ENCODE data around the gene SYTL3. TPM values are rescaled to one million over a fixed set of nuclear protein-coding genes. Genes with fewer than 3 reads are reported as not detected.

The SYTL3 gene
- polyA plus RNA-seq, 1 experiment, result 1.7 TPM

GRCh38 chr6:158625881-158626305 lies 24.0 kb upstream of the SYTL3 start:
- no peak for DNase-seq (ENCODE audit: low read depth)
- POLR2A ChIA-PET, result no interaction called here
- Histone ChIP-seq H3K4me3 (ENCODE audit: low read depth, low read length) (no peak overlapping the region), H3K36me3 (ENCODE audit: control insufficient read depth, insufficient read depth, low read length) (peaks cover 34% of the 10 kb centered on the region), H3K27me3 (ENCODE audit: control insufficient read depth, insufficient read depth, low read length) (no peaks in the 10 kb centered on the region)
- CTCF ChIA-PET, result interaction anchor here (1.0 kb wide), 1 partner anchor 423 kb away, joined by 3 read pairs; no protein-coding TSS in a partner anchor
- no peak for TF ChIP-seq CTCF (IDR thresholded peaks at IDR 0.05; ENCODE audit: insufficient read depth, low read depth, low read length)

- POLR2A ChIA-PET, result no interaction called here
- no peak for DNase-seq (ENCODE audit: low read depth)
- TF ChIP-seq CTCF (IDR thresholded peaks at IDR 0.05; ENCODE audit: insufficient read depth, low read depth, low read length), result no peak
- H3K27me3 ChIP-seq (ENCODE audit: control insufficient read depth, insufficient read depth, low read length), result no peaks in the 10 kb centered on the region
- H3K36me3 ChIP-seq (ENCODE audit: control insufficient read depth, insufficient read depth, low read length), result peaks cover 32% of the 10 kb centered on the region
- CTCF ChIA-PET, result interaction anchor here (1.0 kb wide), 1 partner anchor 424 kb away, joined by 3 read pairs; no protein-coding TSS in a partner anchor
- no peak overlapping the region for H3K4me3 ChIP-seq (ENCODE audit: low read depth, low read length)
Observed at GRCh38 chr6:158626360-158627167, 23.3 kb upstream of the SYTL3 start.

- CTCF ChIA-PET, result interaction anchor here (1.3 to 1.4 kb wide), 2 partner anchors 22 to 64 kb away, joined by 3 to 5 read pairs; no protein-coding TSS in a partner anchor
Observed at GRCh38 chr6:158627168-158627939, 22.5 kb upstream of the SYTL3 start.

GRCh38 chr6:158627940-158628211 lies 22.0 kb upstream of the SYTL3 start:
- TF ChIP-seq CTCF (IDR thresholded peaks at IDR 0.05; ENCODE audit: insufficient read depth, low read depth, low read length), result no peak
- H3K4me3 ChIP-seq (ENCODE audit: low read depth, low read length), result no peak overlapping the region
- no peak for DNase-seq (ENCODE audit: low read depth)
- peaks cover 28% of the 10 kb centered on the region for H3K36me3 ChIP-seq (ENCODE audit: control insufficient read depth, insufficient read depth, low read length)
- CTCF ChIA-PET, result interaction anchor here (1.3 to 1.4 kb wide), 2 partner anchors 23 to 63 kb away, joined by 3 to 5 read pairs; no protein-coding TSS in a partner anchor
- POLR2A ChIA-PET, result no interaction called here
- H3K27me3 ChIP-seq (ENCODE audit: control insufficient read depth, insufficient read depth, low read length), result no peaks in the 10 kb centered on the region

More at GRCh38 chr6:158627168-158627939, 22.5 kb upstream of the SYTL3 start:
- Histone ChIP-seq H3K27me3 (ENCODE audit: control insufficient read depth, insufficient read depth, low read length) (no peaks in the 10 kb centered on the region), H3K36me3 (ENCODE audit: control insufficient read depth, insufficient read depth, low read length) (peaks cover 28% of the 10 kb centered on the region), H3K4me3 (ENCODE audit: low read depth, low read length) (no peak overlapping the region)
- POLR2A ChIA-PET, result no interaction called here
- DNase-seq (ENCODE audit: low read depth), result no peak
- no peak for TF ChIP-seq CTCF (IDR thresholded peaks at IDR 0.05; ENCODE audit: insufficient read depth, low read depth, low read length)

GRCh38 chr6:158628542-158628941 lies 21.3 kb upstream of the SYTL3 start:
- Histone ChIP-seq H3K4me3 (ENCODE audit: low read depth, low read length) (no peak overlapping the region), H3K36me3 (ENCODE audit: control insufficient read depth, insufficient read depth, low read length) (peaks cover 31% of the 10 kb centered on the region), H3K27me3 (ENCODE audit: control insufficient read depth, insufficient read depth, low read length) (no peaks in the 10 kb centered on the region)
- no peak for DNase-seq (ENCODE audit: low read depth)
- ChIA-PET CTCF (interaction anchor here (1.3 to 1.4 kb wide), 2 partner anchors 24 to 63 kb away, joined by 3 to 5 read pairs; no protein-coding TSS in a partner anchor), POLR2A (no interaction called here)
- no peak for TF ChIP-seq CTCF (IDR thresholded peaks at IDR 0.05; ENCODE audit: insufficient read depth, low read depth, low read length)
